Smooth muscle cell (in vitro differentiated cells): ENCODE measurements around the gene PSMB7. TPM values are rescaled to one million over a fixed set of nuclear protein-coding genes. Genes with fewer than 3 reads are reported as not detected.

ENCODE experiments used
- DNase-seq: peaks from one replicate; lab custom pipeline; 2025; ENCODE audit not compliant: unreplicated experiment; lab: John Stamatoyannopoulos, UW
- H2AFZ ChIP-seq: fragments of 200-600 bp; sonication (generic); 2 replicates; pipeline ENCODE4 v1.6.0; 2016; ENCODE audit warnings: antibody characterized with exemption, low read depth, mild to moderate bottlenecking
- H3F3A ChIP-seq: fragments of 200-600 bp; sonication (generic); 2 replicates; pipeline ENCODE4 v1.6.0; 2017; ENCODE audit warnings: antibody characterized with exemption, low read depth
- H3K27ac ChIP-seq: fragments of 200-600 bp; sonication (generic); 2 replicates; pipeline ENCODE4 v1.5.1; 2016; ENCODE audit warnings: low read depth, mild to moderate bottlenecking
- H3K27me3 ChIP-seq: fragments of 200-600 bp; sonication (generic); 2 replicates; pipeline ENCODE4 v1.6.1; 2016; ENCODE audit warnings: low read depth, mild to moderate bottlenecking
- H3K36me3 ChIP-seq: fragments of 200-600 bp; sonication (generic); 2 replicates; pipeline ENCODE4 v1.5.1; 2016; ENCODE audit warnings: low read depth
- H3K4me1 ChIP-seq: fragments of 200-600 bp; sonication (generic); 2 replicates; pipeline ENCODE4 v1.5.1; 2016; ENCODE audit warnings: low read depth
- H3K4me2 ChIP-seq: fragments of 200-600 bp; sonication (generic); 2 replicates; pipeline ENCODE4 v1.6.0; 2016; ENCODE audit warnings: mild to moderate bottlenecking
- H3K4me3 ChIP-seq: fragments of 200-600 bp; sonication (generic); 2 replicates; pipeline ENCODE4 v1.5.1; 2016; ENCODE audit warnings: mild to moderate bottlenecking
- H3K79me2 ChIP-seq: fragments of 200-600 bp; sonication (generic); 2 replicates; pipeline ENCODE4 v1.6.0; 2016; ENCODE audit warnings: low read depth, mild to moderate bottlenecking
- H3K9ac ChIP-seq: fragments of 200-600 bp; sonication (generic); 2 replicates; pipeline ENCODE4 v1.6.0; 2016; ENCODE audit warnings: low read depth
- H3K9me3 ChIP-seq: fragments of 200-600 bp; sonication (generic); replicated peaks from 2 replicates; pipeline ENCODE4 v1.5.1; 2016; ENCODE audit warnings: low read depth
- H4K20me1 ChIP-seq: fragments of 200-600 bp; sonication (generic); 2 replicates; pipeline ENCODE4 v1.6.0; 2016; ENCODE audit warnings: low read depth
- WGBS: methylation state at CpG from one replicate; pipeline ENCODE4 v1.1.7; 2016; ENCODE audit warnings: low lambda C conversion rate; 5-methylcytosine and 5-hydroxymethylcytosine counted together
- polyA plus RNA-seq: library from polyadenylated mRNA; unstranded; fragments of >200 nt; fragmentation: Nextera tagmentation; extraction: Ambion mirVana; gene quantifications from 2 replicates; pipeline ENCODE4 v1.2.1, GENCODE V29; 2016
- total RNA-seq: library from RNA; depleted of rRNA; stranded (reverse); fragments of >200 nt; gene quantifications from 2 replicates; pipeline ENCODE4 v1.2.3, GENCODE V29; 2014
- TF ChIP-seq, protein P1 (sequence below): fragments of 200-600 bp; sonication (generic); IDR thresholded peaks from 2 replicates; pipeline ENCODE4 v1.5.1; 2017; ENCODE audit warnings: borderline replicate concordance, mild to moderate bottlenecking, antibody characterized with exemption; ENCODE audit not compliant: insufficient read depth, poor library complexity, severe bottlenecking

PSMB7 gene
- total and polyA plus RNA-seq, 2 experiments from 2014 or later = 246 to 302 TPM

DNA sequence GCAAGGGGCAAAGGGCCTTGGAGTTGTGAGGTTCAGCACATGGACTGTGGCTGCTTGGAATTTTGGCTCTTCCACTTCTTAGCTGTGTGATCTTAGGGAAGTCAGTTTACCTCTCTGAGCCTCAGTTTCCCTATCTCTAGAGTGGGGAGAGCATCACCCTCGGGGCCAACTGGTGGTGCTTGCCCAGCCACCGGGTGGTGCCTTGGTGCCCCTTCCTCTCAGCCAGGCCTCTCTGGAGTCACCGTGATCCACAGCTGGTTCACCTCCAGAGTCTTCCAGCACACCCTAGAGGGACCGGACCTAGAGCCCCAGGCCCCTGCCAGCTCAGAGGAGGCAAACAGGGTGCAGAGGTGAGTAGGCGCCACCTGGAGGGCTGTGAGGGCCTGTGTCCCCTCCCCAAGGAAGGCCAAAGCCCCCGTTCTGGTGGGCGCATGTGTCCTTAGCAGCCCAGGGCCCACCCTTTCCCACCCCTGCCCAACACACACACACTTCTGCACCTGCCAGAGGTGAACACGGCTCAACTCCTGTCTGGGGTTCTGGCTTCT lies 42.7 kb upstream of the PSMB7 start:
- H4K20me1 ChIP-seq = no peaks in the 10 kb centered on the region
- no peaks in the 10 kb centered on the region for H3F3A ChIP-seq
- H3K9me3 ChIP-seq = no peaks in the 10 kb centered on the region
- TF ChIP-seq, protein P1, sequence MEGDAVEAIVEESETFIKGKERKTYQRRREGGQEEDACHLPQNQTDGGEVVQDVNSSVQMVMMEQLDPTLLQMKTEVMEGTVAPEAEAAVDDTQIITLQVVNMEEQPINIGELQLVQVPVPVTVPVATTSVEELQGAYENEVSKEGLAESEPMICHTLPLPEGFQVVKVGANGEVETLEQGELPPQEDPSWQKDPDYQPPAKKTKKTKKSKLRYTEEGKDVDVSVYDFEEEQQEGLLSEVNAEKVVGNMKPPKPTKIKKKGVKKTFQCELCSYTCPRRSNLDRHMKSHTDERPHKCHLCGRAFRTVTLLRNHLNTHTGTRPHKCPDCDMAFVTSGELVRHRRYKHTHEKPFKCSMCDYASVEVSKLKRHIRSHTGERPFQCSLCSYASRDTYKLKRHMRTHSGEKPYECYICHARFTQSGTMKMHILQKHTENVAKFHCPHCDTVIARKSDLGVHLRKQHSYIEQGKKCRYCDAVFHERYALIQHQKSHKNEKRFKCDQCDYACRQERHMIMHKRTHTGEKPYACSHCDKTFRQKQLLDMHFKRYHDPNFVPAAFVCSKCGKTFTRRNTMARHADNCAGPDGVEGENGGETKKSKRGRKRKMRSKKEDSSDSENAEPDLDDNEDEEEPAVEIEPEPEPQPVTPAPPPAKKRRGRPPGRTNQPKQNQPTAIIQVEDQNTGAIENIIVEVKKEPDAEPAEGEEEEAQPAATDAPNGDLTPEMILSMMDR = no peak
- 81% methylated on average over 8 of the region's 8 CpGs for WGBS
- no peak overlapping the region for H3K9ac ChIP-seq
- H3K36me3 ChIP-seq = no peaks in the 10 kb centered on the region
- no peaks in the 10 kb centered on the region for H3K4me1 ChIP-seq
- no peak overlapping the region for H3K4me3 ChIP-seq
- H3K27ac ChIP-seq = no peak overlapping the region
- H3K4me2 ChIP-seq = no peak overlapping the region
- H2AFZ ChIP-seq = no peak overlapping the region
- peaks cover 14% of the 10 kb centered on the region for H3K27me3 ChIP-seq
- no peaks in the 10 kb centered on the region for H3K79me2 ChIP-seq
- no peak for DNase-seq

DNA sequence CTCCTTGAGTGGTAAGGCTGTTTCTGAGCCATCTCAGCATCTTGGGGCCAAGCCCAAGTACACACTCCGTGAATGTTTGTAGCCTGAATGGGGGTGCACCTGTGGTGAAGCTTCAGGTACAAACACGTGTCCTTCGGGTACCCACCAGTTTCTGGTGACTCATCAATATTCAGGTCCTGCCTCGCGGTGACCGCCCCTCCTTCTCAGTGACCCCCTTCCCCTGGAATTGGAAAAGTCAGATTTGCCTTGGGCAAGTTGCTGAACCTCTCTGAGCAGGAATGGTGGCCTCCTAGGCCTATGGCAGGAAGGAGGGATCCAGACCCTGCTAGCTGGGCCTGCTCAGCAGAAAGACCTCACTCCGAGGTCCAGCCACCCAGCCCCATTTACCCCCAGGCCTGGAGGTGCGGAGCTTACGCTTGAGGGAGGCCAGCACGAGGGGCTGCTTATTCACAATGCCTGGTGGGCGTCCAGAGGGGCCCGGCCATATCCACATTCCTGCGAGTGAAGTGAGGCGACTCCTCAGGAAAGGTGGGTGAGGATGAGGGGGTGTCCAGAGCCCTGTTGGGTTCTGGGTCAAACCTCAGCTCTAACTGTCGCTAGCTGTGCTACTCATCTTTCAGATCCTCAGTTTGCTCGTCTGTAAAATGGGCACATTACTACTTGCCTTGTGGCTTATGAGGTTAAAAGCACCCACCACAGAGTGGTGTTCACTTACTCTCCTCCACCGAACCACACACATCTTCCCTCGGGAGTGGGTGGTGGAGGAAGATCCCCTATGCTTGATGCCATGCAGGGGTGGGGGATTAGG lies 42.0 kb upstream of the PSMB7 start:
- WGBS = 89% methylated on average over 18 of the region's 18 CpGs
- Histone ChIP-seq H3K9me3 (no peaks in the 10 kb centered on the region), H3K27ac (no peak overlapping the region), H4K20me1 (no peaks in the 10 kb centered on the region), H3K4me1 (no peaks in the 10 kb centered on the region), H3K27me3 (peaks cover 16% of the 10 kb centered on the region), H3K9ac (no peak overlapping the region), H2AFZ (no peak overlapping the region), H3K4me2 (no peak overlapping the region), H3F3A (no peaks in the 10 kb centered on the region), H3K79me2 (no peaks in the 10 kb centered on the region), H3K4me3 (no peak overlapping the region), H3K36me3 (no peaks in the 10 kb centered on the region)
- no peak for DNase-seq
- TF ChIP-seq, protein P1 = no peak

DNA sequence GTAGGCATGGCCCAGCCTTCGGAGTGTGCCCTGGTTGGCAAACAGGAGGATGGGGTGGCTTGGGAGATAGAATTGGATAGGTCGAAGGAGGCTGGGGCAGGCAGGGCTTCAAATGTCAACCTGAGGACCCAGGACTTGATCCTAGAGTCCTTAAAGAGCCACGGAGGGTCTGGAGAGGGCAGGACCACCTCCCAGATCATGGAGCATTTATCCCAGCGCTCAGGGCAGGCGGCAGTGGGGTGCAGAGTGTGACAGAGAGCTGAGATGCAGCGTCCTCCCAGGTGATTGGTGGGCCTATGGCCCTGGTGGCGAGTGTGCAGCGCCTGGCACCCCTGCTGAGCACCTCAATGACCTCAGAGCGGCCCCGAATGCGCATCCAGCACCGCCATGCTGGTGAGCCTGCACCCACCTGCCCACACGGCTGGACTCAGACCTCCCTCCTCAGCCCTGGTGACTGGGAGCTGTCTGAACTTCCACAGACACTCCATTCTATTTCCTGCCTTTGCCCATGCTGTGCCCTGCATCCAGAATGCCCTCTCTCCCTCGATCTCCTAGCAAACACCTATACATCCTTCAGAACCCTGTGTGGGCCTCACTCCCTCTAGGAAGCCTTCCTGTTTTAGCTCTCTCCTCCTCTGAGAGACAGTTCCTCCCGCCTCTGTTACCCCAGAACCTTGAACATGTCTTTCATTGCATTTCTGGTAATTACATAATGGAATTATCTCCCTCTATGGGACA lies 41.3 kb upstream of the PSMB7 start:
- TF ChIP-seq, protein P1 = no peak
- Histone ChIP-seq H3K4me2 (no peak overlapping the region), H3K36me3 (no peaks in the 10 kb centered on the region), H3K79me2 (no peaks in the 10 kb centered on the region), H3K4me3 (no peak overlapping the region), H3K9ac (no peak overlapping the region), H3K9me3 (no peaks in the 10 kb centered on the region), H3K4me1 (no peaks in the 10 kb centered on the region), H3F3A (no peaks in the 10 kb centered on the region), H4K20me1 (no peaks in the 10 kb centered on the region), H3K27ac (no peak overlapping the region), H3K27me3 (peaks cover 23% of the 10 kb centered on the region), H2AFZ (no peak overlapping the region)
- 79% methylated on average over 10 of the region's 15 CpGs for WGBS
- DNase-seq = no peak
